ENCODE data around the gene METTL4. TPM values are rescaled to one million over a fixed set of nuclear protein-coding genes. Genes with fewer than 3 reads are reported as not detected.

The METTL4 gene
- polyA plus RNA-seq, 1 donor, result 23.8 TPM

DNA sequence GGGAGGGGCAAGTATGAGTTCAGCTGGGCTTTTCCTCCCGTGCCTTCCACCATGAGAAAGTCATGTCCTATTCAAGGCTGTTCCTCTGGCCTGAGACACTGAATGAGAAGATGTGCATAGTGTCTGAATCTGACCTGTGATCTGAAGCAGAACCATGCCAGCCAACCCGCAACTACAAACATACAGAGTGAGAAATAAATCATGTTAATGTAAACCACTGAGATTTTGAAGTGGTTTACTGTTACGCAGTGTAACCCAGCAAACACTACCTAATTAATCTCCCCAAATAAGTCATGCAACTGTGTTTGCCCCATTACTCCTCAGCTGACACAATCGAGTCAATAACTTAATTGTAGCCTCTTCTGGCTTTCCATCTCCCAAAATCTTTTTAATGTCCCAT lies 49.2 kb downstream of the METTL4 start:
- DNase-seq, result no peak

DNA sequence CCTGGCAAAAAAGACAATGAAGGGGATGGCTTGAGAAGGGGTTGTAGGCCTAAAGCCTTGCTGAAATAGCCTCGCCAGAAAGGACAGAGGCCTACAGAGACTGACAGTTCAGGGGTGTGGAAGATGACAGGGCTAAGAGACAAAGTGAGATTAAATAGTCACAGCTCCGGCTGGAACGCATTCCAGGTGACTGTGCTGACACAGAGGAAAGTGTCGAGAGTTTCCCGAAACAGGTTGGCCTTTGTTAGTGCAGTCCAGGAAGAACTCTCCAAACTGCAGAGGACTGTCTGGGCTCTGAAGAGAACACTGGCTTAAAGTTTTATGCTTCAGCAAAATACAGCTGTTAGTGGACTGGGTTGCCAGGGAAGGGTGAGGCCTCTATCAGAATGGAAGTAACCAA lies 52.8 kb downstream of the METTL4 start:
- no peak for DNase-seq

DNA sequence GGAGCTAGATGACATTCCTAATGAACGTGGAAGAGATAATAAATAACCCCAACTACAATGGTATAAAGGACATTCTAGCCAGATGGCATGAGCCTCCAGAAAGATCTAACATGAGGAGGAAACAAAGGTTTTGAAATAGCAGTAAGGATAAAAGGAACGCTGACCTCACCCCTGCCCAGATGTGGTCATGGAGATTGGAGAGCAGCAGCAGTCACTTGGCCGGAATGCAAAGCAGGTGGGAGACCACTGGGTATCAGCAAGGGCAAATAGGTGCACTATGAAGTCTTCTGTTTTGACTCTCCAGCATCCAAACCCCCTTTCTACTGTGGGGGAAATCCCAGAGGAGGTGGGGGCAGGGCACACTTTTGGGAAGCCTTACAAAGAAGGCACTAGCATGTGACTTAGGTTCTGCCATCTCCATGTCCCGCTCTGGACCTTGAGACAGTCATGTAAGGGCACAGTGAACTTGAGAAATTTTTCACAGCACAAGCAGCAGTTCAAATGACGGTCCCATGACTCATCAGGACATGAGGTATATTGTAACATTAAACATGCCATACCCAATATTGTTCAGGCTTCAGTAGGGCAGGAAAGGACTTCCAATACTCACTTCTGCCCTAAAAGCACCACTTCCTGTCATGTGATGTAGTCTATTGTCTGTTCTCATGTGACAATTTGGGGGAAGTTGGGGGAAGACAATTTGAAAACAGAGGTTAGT lies 55.2 kb downstream of the METTL4 start:
- no peak for DNase-seq

DNA sequence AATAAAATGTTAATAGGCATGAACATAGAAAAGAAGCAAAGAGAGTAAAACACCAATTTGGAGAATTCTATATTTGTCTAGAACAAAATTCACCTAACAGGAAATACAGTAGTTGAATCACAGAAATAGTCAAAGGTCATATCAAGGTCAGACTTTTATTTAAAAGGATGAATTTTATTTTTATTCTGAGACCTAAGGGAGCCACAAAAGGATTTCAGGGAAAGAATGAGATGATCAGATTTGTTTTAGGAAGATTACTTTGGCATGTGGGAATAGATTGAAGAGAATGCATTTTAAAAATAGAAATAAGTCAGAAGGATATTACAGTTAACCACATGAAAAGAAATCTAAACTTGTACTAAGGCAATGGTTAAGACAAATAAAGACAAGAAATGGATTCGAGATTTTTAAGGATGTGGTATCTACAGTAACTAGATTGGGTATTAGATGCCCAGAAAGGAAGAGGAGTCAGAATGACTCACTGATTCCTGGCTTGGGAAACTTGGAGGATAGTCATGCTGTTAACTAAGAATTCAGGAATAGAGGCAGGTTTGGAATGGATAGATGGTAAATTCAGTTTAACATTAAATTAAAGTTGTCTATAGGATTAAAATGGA lies 56.0 kb downstream of the METTL4 start:
- no peak for DNase-seq

DNA sequence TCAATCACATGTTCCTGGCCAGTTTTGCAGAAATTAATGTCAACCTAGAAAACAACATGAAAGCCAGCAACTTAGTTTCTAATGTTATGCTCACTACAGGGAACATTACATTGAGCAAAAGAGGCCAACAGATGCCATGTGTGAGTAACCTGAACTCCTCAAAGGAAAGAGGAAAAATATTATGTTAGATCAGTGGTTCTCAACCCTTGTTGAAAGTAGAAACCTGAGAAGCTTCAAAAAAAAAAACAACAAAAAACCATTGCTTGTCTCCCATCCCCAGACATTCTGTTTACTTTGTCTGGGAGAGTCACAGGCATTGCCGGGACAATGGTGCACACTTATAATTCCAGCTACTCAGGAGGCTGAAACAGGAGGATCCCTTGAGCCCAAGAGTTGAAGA lies 57.7 kb downstream of the METTL4 start:
- DNase-seq, result peak; percentile 25

DNA sequence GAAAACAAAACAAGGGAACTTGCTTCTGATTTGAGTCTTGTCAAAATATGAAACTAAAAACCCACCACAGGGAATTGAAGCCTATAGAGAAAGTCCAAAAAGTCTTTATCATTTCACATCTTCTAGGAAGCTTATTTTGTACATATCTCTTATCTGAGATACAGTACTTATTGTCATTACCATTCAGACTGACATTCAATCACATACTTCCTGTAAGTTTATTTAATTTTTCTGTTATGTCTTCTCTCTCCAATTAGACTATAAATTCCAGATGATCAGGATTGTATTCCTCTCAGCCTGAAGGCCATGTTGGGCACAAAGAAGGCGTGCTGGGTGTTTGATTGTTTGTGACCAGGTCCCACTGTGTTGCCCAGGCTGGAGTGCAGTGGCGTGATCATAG lies 59.2 kb downstream of the METTL4 start:
- no peak for DNase-seq

DNA sequence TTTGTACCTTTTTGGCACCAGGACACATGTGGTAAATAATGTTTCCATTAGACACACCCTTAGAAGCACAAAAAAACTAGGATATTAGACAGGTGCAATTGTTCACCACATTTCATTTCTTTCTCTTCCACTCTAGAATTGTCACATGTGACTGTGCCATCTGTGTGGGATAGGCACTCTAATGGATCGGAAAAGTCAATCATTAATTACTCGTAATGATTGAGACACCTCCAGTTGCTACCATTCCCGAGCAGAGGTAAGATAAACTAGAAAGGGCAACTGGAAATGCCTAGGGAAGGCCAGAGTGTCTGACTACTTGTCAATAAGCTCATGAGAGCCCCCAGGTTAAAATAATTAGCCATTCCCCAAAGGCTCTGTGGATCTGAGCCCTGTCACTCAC lies 59.9 kb downstream of the METTL4 start:
- no peak for DNase-seq

DNA sequence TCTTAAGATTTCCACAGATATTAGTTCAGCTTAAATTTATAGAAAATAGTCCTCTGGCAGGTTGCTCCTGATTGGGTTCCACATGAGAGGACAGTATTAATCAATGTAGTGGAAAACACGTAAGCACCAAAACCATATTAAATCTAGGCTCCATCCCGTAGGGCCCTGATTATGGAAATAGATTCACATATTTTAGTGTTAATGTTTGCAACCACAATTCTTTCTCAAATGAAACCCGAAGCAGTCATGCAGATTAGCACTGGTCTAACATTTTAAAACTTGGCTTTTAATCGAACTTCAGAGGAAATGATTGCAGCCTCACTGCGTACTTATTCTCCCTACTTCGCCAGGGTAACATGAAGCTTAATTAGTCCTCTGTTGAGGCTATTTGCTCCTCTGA lies 60.9 kb downstream of the METTL4 start:
- no peak for DNase-seq

DNA sequence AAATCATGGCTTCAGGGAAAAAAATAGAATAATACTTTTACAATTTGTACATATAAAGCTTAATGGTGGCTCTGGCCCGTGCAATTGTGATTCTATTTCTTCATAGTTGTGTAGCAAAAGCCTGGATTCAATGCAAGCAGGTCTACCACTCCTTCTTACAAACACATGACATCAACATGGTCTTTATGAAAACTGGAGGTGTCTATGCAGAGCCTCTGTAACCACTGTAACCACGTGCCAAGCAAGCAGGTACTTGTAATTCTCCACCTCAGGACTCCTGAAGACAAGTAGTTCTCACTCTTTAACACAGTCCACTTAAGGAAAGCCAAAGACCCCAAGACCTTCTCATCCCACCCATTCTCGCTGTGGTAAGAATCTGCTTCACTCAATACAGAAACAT lies 62.6 kb downstream of the METTL4 start:
- no peak for DNase-seq

DNA sequence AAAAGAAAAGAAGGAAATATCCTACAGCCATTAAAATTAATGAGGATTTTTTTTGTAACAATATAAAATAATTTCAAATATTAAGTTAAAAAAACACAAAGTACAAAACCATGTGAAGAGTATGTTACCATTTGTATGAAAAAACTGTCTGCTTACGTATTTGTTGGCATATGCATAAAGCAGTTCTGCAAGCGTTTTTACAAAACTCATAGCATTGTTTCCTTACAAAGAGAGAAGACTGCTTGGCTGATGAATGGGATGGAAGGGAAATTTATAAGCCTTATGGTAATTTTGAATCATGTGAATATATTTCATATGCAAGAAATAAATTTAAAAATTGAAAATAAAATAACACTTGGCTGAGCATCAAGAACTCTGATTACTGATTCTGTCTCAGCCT lies 63.1 kb downstream of the METTL4 start:
- no peak for DNase-seq

DNA sequence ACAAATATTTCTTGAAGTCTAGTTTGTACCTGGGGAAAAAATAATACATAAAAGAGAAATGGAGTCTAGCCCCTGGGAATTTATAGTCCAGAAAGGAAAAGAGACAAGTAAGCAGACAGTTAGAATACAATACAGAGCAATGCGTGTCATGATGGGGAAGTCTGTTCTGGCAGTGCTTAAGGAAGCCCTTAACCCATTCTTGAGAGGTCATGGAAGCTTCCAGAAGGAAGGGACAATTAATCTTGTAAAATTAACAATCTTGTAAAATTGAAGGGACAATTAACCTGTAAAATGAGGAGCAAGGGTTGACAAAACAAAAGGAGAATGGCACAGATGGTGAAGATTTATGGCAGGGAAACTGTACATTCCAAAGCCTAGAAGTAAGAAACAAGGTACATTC lies 66.7 kb downstream of the METTL4 start:
- no peak for DNase-seq

DNA sequence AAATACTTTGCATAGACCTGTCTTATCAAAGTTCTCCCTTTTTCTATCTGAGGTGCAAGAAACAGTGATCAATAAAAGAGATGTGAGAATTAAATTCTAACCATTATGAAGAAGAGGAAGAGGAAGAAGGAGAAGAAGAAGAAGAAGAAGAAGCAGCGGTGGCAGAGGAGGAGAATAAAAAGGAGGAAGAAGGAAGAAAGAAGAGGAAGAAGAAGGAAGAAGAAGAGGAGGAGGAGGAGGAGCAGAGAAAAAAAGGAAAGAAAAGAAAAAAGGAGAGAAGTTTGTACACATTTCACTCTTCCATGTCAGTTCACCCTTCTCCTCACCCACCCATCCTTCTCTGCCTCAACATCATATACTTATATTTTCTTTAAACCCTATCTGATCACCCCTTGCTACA lies 68.4 kb downstream of the METTL4 start:
- DNase-seq, result no peak

DNA sequence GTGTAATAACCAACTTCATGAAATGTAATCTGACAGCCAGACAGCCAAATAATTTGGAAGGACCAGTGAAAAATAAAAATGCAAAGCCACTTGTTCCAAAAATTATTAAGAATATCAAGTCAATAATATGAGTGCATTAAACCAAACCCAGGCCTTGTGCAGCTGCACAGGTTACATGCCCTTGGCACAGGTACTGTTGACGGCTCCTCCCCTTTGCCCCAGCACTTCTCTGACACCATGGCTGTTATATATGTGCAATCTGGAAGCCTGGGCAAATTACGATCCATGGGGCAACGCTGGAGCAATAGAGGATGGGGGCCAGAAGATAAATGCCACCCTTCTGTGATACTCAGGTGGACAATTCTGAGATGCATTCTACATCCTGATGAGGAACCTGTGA lies 68.9 kb downstream of the METTL4 start:
- DNase-seq, result no peak

DNA sequence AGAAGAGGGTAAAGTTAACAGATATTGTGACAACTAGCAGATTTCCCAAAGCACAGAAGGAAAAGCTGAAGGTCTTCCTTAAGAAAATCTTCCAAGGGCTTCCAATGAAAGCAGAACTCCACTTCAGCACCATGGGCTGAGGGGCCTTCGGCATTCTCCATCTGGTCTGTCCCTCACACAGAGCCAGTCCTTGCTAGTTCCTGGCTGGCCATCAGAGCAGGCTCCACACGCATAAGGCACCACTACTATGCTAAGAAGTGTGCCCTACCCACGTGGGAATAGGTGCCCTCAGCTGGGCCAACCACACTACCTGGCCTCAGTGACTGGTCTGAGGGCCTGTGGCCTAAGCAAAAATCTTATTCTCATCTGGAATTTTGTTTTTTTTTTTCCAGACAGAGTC lies 73.5 kb downstream of the METTL4 start:
- no peak for DNase-seq

DNA sequence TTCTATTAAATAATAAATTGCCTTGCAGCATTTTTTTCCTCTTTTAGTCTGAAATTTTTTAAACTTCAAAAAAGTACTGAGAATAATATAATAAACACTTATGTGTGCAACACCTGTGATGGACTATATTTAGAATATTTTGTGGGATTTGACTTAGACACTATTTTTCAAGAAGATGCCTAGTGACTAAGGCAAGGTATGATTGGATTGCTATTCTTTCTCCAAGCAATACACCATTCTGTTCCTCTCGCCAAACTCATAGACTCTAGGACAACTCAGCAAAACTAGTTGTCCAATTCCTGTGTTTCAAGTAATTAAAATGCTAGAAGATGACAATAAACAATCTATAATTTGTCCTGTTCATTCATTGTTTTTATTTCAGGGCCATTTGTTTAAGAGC lies 75.9 kb downstream of the METTL4 start:
- no peak for DNase-seq

DNA sequence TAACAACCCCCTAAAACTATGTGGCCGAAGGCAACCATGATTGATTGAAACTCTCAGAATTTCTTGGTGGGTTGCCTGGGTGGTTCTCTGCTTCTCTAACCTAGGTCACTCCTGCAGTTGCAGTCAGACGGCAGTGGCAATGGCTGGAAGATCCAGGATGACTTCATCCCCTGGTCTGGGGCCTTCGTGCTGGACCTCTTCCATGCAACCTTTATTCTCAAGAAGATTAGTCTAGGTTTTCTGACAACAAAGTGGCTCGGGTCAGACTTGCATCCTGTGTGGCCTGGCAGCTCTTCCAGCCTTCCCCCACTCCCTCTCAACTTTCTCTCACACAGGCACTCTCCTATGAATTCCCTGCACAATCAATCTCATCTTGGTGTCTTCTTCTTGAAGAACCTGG lies 76.4 kb downstream of the METTL4 start:
- DNase-seq, result no peak

Other genes starting within 250 kb of the METTL4 start
- gene NDC80, start 52 bp upstream of the METTL4 start, polyA plus RNA-seq (ENCODE audit: insufficient read length), result 43.4 TPM
- 90.7 TPM for gene SMCHD1, start 84.2 kb upstream of the METTL4 start, polyA plus RNA-seq (ENCODE audit: insufficient read length)